Measurements from ENCODE around the gene ZNF423.

ZNF423 gene

DNA sequence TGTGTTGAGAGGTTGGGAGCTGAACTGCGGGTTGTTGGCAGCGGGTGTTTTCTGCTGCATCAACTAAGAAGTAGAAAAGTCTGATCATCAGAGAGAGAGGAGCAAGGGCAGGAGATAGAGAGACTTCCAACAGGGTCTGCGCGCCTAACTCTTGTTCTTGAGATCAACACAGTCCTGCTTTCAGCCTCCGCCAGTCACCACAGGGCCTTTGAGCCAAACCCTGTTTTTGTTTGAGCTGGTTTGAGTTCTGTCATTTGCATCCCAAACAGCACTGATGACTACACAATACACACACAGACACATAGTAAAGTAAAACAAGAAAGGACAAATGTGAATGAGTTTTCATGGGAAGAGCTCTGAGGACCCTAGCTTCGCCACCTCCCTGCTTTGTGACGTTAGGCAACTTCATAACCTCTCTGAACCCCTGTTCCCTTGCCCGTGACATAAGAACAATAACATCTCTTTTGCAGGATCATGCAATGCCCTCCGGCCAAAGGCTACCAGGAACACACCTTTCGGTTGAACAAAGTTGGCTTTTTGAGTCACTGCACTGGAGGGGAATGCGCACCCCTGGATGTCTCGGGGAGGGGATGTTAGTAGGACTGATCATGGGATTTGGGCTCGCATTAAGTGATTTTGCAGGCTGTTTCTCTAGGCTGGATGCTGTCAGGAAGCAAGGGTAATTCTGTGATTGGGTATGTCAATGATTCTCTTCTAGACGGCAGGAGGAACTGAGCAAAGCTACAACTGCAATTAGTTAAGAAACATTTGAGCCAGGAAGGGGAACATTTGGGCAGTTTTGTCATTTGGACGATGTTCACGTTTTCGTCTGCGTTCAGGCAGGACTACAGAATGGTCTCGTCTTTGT is 390.0 kb downstream of the ZNF423 start:
- no peak for DNase-seq

GRCh38 chr16:49464877-49465504 is 390.9 kb downstream of the ZNF423 start:
- DNase-seq = no peak

DNA sequence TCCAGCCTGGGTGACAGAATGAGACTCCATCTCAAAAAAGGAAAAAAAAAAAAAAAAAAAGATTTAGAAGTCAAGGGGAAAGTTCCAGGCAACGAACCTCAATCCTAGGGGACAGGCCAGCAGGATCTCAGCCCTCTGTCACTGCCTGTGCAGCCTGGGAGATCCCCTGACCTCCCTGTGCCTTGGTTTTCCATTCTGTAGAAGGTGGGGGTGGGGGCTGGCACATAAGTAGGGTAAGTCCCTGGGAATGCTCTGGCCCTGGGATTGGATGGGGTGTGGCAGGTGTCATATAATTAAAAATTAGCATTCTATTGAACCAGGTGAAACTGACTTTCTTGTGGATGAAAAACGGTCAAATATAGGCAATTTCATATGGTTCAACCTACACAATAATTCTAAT is 391.8 kb downstream of the ZNF423 start:
- no peak for DNase-seq

GRCh38 chr16:49463529-49463928 is 392.4 kb downstream of the ZNF423 start:
- peak in 1 of 2 experiments; percentile 37 for DNase-seq

- peak in 1 of 2 experiments; percentile 25 for DNase-seq
These were observed 392.9 kb downstream of the ZNF423 start for GRCh38 chr16:49462989-49463371.

DNA sequence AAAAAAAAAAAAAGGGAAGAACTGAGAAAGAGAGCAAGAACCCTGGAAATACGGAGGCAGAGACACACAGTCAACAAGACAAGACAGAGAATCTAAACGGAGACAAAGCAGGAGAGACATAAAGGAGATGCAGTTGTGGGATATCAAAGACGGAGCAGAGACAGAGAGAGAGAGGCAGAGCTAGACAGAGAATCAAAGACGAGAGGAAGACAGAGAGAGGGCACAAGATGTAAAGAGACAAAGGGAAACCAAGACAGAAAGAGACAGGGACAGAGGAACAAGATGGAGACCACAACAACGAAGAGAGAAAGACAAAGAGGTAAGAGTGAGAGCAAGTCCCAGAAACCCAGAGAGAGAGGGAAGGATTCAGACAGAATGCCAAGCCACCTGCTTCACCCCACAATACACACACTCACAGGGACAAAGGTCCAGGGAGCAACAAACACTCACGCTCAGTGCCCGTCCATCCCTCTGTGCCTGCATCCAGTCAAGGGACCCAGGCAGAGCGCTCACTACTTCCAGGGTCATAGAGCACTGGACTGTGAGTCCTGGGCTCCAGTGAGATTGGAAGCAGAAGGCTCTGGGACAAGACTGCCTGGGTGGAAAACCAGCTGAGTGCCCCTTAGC is 393.4 kb downstream of the ZNF423 start:
- DNase-seq = no peak

GRCh38 chr16:49461517-49461951 is 394.4 kb downstream of the ZNF423 start:
- DNase-seq = no peak

DNA sequence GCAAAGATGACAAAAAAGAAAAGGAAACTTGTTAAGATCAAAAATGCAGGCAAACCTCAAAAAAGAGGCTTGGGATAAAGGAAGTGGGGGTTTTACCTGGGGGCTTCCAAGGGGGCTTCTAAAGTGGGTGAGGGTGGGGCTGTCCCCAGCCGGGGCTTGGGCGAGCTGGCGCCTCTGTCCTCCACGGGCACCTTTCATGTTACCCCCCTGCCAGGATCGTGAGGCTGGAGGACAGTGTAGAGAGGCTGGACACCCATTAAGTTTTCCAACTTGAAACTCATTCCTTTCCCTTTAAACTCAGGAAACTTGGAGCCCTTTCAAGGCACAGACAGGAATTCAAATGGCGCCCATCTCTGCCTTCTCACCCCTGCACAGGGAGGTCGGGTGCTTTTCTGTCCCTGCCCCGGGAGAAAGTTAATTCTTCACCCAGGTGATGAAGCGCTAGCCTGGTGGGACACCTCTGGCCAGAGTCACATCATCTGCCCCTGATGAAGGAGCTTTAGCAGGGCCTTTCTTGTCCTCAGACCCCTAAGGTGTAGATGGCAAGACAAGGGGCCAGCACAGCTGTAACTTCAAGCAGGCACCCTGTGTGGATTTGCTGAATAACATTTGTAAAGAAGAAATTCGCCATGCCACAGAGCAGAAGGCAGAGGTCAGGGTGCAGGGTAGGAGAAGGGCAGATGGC is 395.0 kb downstream of the ZNF423 start:
- DNase-seq = no peak

DNA sequence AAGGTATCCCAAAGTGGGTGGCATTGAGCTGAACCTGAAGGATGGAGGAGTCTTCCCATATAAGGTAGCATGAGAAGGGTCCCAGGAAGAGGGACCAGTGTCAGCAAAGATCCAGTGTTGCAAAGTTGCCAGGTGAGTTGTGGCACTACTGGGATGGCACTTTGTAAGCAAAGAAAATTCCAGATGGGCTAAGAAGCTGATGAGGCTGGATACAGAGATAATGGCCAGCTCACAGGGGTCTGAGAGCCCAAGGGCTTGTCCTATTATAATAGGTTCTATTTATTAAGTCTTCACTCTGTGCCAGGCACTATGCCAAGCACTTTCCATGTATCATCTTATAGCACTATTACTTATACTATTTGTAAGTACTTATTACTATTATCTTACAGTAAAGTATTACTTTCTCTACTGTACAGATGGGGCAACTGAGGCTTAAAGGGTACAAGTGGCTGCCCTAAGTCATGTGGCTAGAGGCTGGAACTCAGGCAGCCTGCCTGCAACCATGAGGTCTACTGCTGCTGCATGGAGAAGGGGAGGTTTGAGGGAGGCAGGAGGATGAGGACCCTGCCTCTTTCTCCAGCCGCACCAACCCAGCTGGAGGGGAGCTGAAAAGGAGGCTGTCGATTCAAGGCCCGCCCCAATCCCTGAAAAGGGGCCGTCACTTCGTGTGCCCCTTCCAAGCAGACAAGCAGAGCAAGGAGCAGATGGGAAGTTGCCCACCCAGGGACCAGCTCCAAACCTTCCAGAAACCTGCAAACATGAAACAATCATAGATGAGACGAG is 395.8 kb downstream of the ZNF423 start:
- no peak for DNase-seq

- DNase-seq = no peak
These were observed 397.1 kb downstream of the ZNF423 start for GRCh38 chr16:49458656-49459445.

DNA sequence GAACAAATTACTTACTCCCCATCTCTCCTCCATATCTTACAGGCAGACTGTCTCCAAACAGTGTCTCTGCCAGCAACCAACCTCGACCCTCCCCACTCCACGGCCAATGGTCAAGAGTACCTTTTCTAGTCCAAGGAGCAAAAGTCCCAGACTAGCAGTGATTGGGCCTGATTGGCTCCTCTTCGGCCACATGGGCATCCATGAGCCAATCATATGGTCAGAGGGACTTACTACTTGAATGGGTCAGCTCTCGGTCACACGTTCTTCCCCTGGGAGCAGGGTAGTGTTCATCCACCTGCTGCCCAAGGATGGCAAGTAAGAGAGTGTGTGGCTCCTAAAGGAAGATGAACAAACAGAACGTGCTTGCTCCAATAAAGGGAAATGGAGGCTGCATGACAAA is 397.7 kb downstream of the ZNF423 start:
- no peak for DNase-seq

DNA sequence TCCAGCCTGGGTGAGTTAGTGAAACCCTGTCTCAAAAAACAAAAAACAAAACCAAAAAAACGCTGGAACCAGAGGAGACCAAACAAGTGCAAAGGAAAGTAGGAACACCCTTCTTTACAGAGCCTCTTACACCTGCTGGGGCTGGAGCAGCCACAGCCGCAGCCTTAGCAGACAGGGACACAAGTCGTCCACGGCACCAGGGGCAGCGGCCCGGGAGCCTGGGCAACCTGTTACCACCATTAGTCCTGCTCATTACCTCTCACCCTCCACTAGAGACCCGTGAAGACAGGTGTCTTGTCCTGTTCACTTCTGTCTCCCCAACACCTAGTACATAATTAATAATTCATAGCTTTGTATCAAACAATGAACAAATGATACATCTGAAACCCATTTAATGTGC is 398.7 kb downstream of the ZNF423 start:
- no peak for DNase-seq

GRCh38 chr16:49456763-49457162 is 399.1 kb downstream of the ZNF423 start:
- DNase-seq = no peak

- DNase-seq = no peak
These were observed 399.7 kb downstream of the ZNF423 start for GRCh38 chr16:49455991-49456745.

- DNase-seq = no peak
These were observed 400.5 kb downstream of the ZNF423 start for GRCh38 chr16:49455181-49455990.

- no peak for DNase-seq
These were observed 401.3 kb downstream of the ZNF423 start for GRCh38 chr16:49454426-49455180.

GRCh38 chr16:49453983-49454382 is 401.9 kb downstream of the ZNF423 start:
- peak in 1 of 2 experiments; percentile 2 for DNase-seq

DNA sequence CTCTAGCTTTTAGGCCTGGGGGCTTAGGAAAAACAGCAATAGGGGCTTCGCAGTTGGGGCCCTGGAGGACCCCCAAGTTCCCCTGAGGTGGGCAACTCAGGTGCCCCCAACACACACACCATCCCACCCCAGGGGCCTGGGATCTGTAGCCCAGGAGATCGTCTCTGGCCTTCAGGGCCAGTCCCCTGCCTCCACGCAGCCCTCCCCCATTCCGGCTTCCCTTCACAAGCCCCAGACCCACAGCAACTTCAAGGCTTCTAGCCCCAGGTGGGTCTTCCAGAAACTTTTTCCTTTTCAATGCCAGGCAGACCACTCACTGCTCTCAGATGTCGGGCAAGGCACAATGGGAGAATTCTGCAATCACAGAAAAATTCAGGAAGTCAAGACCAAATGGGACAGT is 402.9 kb downstream of the ZNF423 start:
- no peak for DNase-seq

- no peak for DNase-seq
These were observed 403.3 kb downstream of the ZNF423 start for GRCh38 chr16:49452578-49452977.

Data from NCI-H526 (cell line).